HUDEP-2 (cell line): Measurements from ENCODE around the gene CCDC54.

ENCODE experiments used
- DNase-seq, 76 experiments: peaks; one replicate each; lab custom pipeline; 2025; ENCODE audit not compliant: unreplicated experiment in 76 of 76; lab: John Stamatoyannopoulos, UW

CCDC54 gene

DNA sequence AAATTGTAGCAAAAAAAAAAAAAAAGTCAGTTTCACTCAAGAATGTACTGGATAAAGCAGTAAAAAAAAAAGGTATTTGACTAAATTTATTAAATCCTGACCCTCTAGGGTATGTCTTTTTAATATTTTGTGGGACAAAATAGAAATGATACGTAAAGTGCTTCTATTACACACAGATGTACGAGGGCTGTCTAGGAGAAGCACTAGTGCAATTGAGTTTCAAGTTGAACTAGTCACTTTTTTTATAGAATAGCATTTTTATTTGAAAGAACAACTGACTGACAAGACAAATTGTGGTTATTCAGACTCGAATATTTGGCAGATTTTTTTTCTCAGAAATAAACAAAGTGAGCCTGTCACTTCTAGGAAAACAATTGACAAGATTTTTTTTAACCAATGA, 49.0 kb downstream of the CCDC54 start:
- DNase-seq = no peak
